Smooth muscle cell (in vitro differentiated cells): ENCODE results near the gene UBE2G2. TPM values are rescaled to one million over a fixed set of nuclear protein-coding genes. Genes with fewer than 3 reads are reported as not detected.
A peak's percentile ranks its signal among the peaks of the same experiment; 100 is the strongest.

Experiments
- DNase-seq: peaks from one replicate; lab custom pipeline; 2025; ENCODE audit not compliant: unreplicated experiment; lab: John Stamatoyannopoulos, UW
- H2AFZ ChIP-seq: fragments of 200-600 bp; sonication (generic); 2 replicates; pipeline ENCODE4 v1.6.0; 2016; ENCODE audit warnings: antibody characterized with exemption, low read depth, mild to moderate bottlenecking
- H3F3A ChIP-seq: fragments of 200-600 bp; sonication (generic); 2 replicates; pipeline ENCODE4 v1.6.0; 2017; ENCODE audit warnings: antibody characterized with exemption, low read depth
- H3K27ac ChIP-seq: fragments of 200-600 bp; sonication (generic); 2 replicates; pipeline ENCODE4 v1.5.1; 2016; ENCODE audit warnings: low read depth, mild to moderate bottlenecking
- H3K27me3 ChIP-seq: fragments of 200-600 bp; sonication (generic); 2 replicates; pipeline ENCODE4 v1.6.1; 2016; ENCODE audit warnings: low read depth, mild to moderate bottlenecking
- H3K36me3 ChIP-seq: fragments of 200-600 bp; sonication (generic); 2 replicates; pipeline ENCODE4 v1.5.1; 2016; ENCODE audit warnings: low read depth
- H3K4me1 ChIP-seq: fragments of 200-600 bp; sonication (generic); 2 replicates; pipeline ENCODE4 v1.5.1; 2016; ENCODE audit warnings: low read depth
- H3K4me2 ChIP-seq: fragments of 200-600 bp; sonication (generic); 2 replicates; pipeline ENCODE4 v1.6.0; 2016; ENCODE audit warnings: mild to moderate bottlenecking
- H3K4me3 ChIP-seq: fragments of 200-600 bp; sonication (generic); 2 replicates; pipeline ENCODE4 v1.5.1; 2016; ENCODE audit warnings: mild to moderate bottlenecking
- H3K79me2 ChIP-seq: fragments of 200-600 bp; sonication (generic); 2 replicates; pipeline ENCODE4 v1.6.0; 2016; ENCODE audit warnings: low read depth, mild to moderate bottlenecking
- H3K9ac ChIP-seq: fragments of 200-600 bp; sonication (generic); 2 replicates; pipeline ENCODE4 v1.6.0; 2016; ENCODE audit warnings: low read depth
- H3K9me3 ChIP-seq: fragments of 200-600 bp; sonication (generic); replicated peaks from 2 replicates; pipeline ENCODE4 v1.5.1; 2016; ENCODE audit warnings: low read depth
- H4K20me1 ChIP-seq: fragments of 200-600 bp; sonication (generic); 2 replicates; pipeline ENCODE4 v1.6.0; 2016; ENCODE audit warnings: low read depth
- CTCF ChIP-seq: fragments of 200-600 bp; sonication (generic); IDR thresholded peaks from 2 replicates; pipeline ENCODE4 v1.5.1; 2017; ENCODE audit warnings: borderline replicate concordance, mild to moderate bottlenecking, antibody characterized with exemption; ENCODE audit not compliant: insufficient read depth, poor library complexity, severe bottlenecking
- WGBS: methylation state at CpG from one replicate; pipeline ENCODE4 v1.1.7; 2016; ENCODE audit warnings: low lambda C conversion rate; 5-methylcytosine and 5-hydroxymethylcytosine counted together
- polyA plus RNA-seq: library from polyadenylated mRNA; unstranded; fragments of >200 nt; fragmentation: Nextera tagmentation; extraction: Ambion mirVana; gene quantifications from 2 replicates; pipeline ENCODE4 v1.2.1, GENCODE V29; 2016
- total RNA-seq: library from RNA; depleted of rRNA; stranded (reverse); fragments of >200 nt; gene quantifications from 2 replicates; pipeline ENCODE4 v1.2.3, GENCODE V29; 2014

Gene UBE2G2
- total and polyA plus RNA-seq, 2 experiments from 2014 or later: 33.1 to 34.1 TPM

- peak overlapping the region; percentile 15 for H3K27ac ChIP-seq
- no peaks in the 10 kb centered on the region for H3K9me3 ChIP-seq
- peak overlapping the region; percentile 87 for H3K9ac ChIP-seq
- no peak for TF ChIP-seq CTCF
- no peak for DNase-seq
- peak overlapping the region; percentile 97 for H3K4me3 ChIP-seq
- H3F3A ChIP-seq: peaks cover 9% of the 10 kb centered on the region
- peaks cover 58% of the 10 kb centered on the region for H3K79me2 ChIP-seq
- H3K36me3 ChIP-seq: peaks cover 3% of the 10 kb centered on the region
- H3K4me2 ChIP-seq: peak overlapping the region; percentile 98
- peaks cover 39% of the 10 kb centered on the region for H4K20me1 ChIP-seq
- H3K27me3 ChIP-seq: no peaks in the 10 kb centered on the region
- H2AFZ ChIP-seq: peak overlapping the region; percentile 99
- peaks cover 22% of the 10 kb centered on the region for H3K4me1 ChIP-seq
- WGBS: 3% methylated on average over 17 of the region's 17 CpGs
These were observed 601 bp downstream of the UBE2G2 start for GRCh38 chr21:44800971-44801467.

- TF ChIP-seq CTCF: peak; percentile 33
- peak overlapping the region; percentile 97 for H3K4me3 ChIP-seq
- DNase-seq: no peak
- H3K79me2 ChIP-seq: peaks cover 67% of the 10 kb centered on the region
- H3K36me3 ChIP-seq: peaks cover 3% of the 10 kb centered on the region
- H3K27ac ChIP-seq: no peak overlapping the region
- peaks cover 47% of the 10 kb centered on the region for H4K20me1 ChIP-seq
- no peaks in the 10 kb centered on the region for H3K27me3 ChIP-seq
- H3K4me1 ChIP-seq: peaks cover 22% of the 10 kb centered on the region
- 53% methylated on average over 12 of the region's 12 CpGs for WGBS
- no peak overlapping the region for H3K9ac ChIP-seq
- H3K9me3 ChIP-seq: no peaks in the 10 kb centered on the region
- H2AFZ ChIP-seq: no peak overlapping the region
- H3F3A ChIP-seq: peaks cover 9% of the 10 kb centered on the region
- H3K4me2 ChIP-seq: peak overlapping the region; percentile 98
These were observed 1.5 kb downstream of the UBE2G2 start for GRCh38 chr21:44800103-44800502.

GRCh38 chr21:44799646-44800045 is 2.0 kb downstream of the UBE2G2 start:
- no peak overlapping the region for H3K27ac ChIP-seq
- WGBS: 88% methylated on average over 1 of the region's 1 CpG
- H3K4me2 ChIP-seq: peak overlapping the region; percentile 98

More at GRCh38 chr21:44799646-44800045, 2.0 kb downstream of the UBE2G2 start:
- Histone ChIP-seq H3F3A (peaks cover 9% of the 10 kb centered on the region), H2AFZ (no peak overlapping the region), H3K4me1 (peaks cover 22% of the 10 kb centered on the region), H4K20me1 (peaks cover 47% of the 10 kb centered on the region), H3K79me2 (peaks cover 71% of the 10 kb centered on the region), H3K27me3 (no peaks in the 10 kb centered on the region), H3K36me3 (peaks cover 3% of the 10 kb centered on the region), H3K9ac (no peak overlapping the region), H3K4me3 (no peak overlapping the region), H3K9me3 (no peaks in the 10 kb centered on the region)
- no peak for DNase-seq
- TF ChIP-seq CTCF: no peak
